ENCODE results near the gene BCL2L13. TPM values are rescaled to one million over a fixed set of nuclear protein-coding genes. Genes with fewer than 3 reads are reported as not detected.

BCL2L13 gene
- total RNA-seq, 1 experiment from 2014 or later, result 26.0 TPM

GRCh38 chr22:17769716-17770082 is 131.1 kb downstream of the BCL2L13 start:
- H3K27ac Mint-ChIP-seq, result peak overlapping the region in 1 of 3 experiments; percentile 76; a peak in 2 of 7 replicates
- WGBS (ENCODE audit: extremely low coverage, insufficient read length, low lambda C conversion rate), result no CpG with 5 or more reads among the region's 9 CpGs
- H2AK5ac ChIP-seq (ENCODE audit: insufficient read length, low read length), result no peak overlapping the region
- H3K79me2 ChIP-seq (ENCODE audit: insufficient read depth, low read length), result peaks cover 2% of the 10 kb centered on the region; the same call in 1 of the 2 replicates
- no peak overlapping the region for H2BK20ac ChIP-seq (ENCODE audit: low read depth, low read length, poor library complexity, severe bottlenecking)
- no peak overlapping the region for H2BK5ac ChIP-seq (ENCODE audit: insufficient read length, low read length)
- H4K91ac ChIP-seq (ENCODE audit: insufficient read length, low read depth, low read length), result no peak overlapping the region
- H4K8ac ChIP-seq (replicated peaks; ENCODE audit: insufficient read length, low read depth, low read length), result no peak overlapping the region
- H3K36me3 Mint-ChIP-seq (ENCODE audit: insufficient read depth in 1 of 3, low read depth in 3 of 3), result peaks cover 0 to 4% (median 1%) of the 10 kb centered on the region in 3 experiments; a peak in 2 of 7 replicates
- no peak overlapping the region for H3K4me2 ChIP-seq (ENCODE audit: insufficient read depth, insufficient read length, low read length)
- no peak overlapping the region for H3K4me3 Mint-ChIP-seq
- H4K20me1 ChIP-seq (ENCODE audit: control insufficient read depth, insufficient read depth, insufficient read length), result no peaks in the 10 kb centered on the region
- no peaks in the 10 kb centered on the region for H3K79me1 ChIP-seq (ENCODE audit: insufficient read depth, low read depth, low read length, poor library complexity, severe bottlenecking)
- no peaks in the 10 kb centered on the region for H3K27me3 ChIP-seq (ENCODE audit: insufficient read depth, low read length)
- peaks cover 16% of the 10 kb centered on the region in 2 experiments for H3K4me1 Mint-ChIP-seq
- H3K56ac ChIP-seq (ENCODE audit: insufficient read length, low read depth, low read length), result no peak overlapping the region
- H2BK15ac ChIP-seq (ENCODE audit: low read depth, low read length), result no peak overlapping the region
- no peak overlapping the region for H3K14ac ChIP-seq (ENCODE audit: insufficient read depth, low read length)
- H3K23me2 ChIP-seq (ENCODE audit: insufficient read length, low read depth, low read length, poor library complexity, severe bottlenecking), result peaks cover 11% of the 10 kb centered on the region
- no peaks in the 10 kb centered on the region for H3K9me3 ChIP-seq (ENCODE audit: control insufficient read depth, low read depth, low read length)
- no peak overlapping the region for H2AFZ ChIP-seq (ENCODE audit: low read length)
- no peak overlapping the region for H3K18ac ChIP-seq (ENCODE audit: insufficient read length, low read depth, low read length)
- no peak overlapping the region for H4K5ac ChIP-seq (ENCODE audit: insufficient read length, low read depth, low read length)
- no peak overlapping the region for H2BK12ac ChIP-seq (ENCODE audit: insufficient read length, low read depth, low read length)
- no peaks in the 10 kb centered on the region for H3K9me3 Mint-ChIP-seq
- H3K4ac ChIP-seq (ENCODE audit: low read depth, low read length), result no peak overlapping the region
- H3K27ac ChIP-seq (ENCODE audit: insufficient read length, low read depth, low read length), result no peak overlapping the region
- no peak overlapping the region for H3T11ph ChIP-seq (ENCODE audit: low read length)
- no peak overlapping the region for H3K9ac ChIP-seq (ENCODE audit: extremely low read depth, insufficient read length, low read length)
- no peak for TF ChIP-seq CTCF (conservative IDR thresholded peaks at IDR 0.05)
- H3K4me1 ChIP-seq (ENCODE audit: insufficient read depth, low read length), result peaks cover 5% of the 10 kb centered on the region; the same call in 1 of the 2 replicates
- no peak overlapping the region for H2BK120ac ChIP-seq (ENCODE audit: low read depth, low read length, poor library complexity, severe bottlenecking)
- no peak for DNase-seq
- H3K23ac ChIP-seq (ENCODE audit: insufficient read length, low read depth, low read length), result no peak overlapping the region
- peaks cover 9% of the 10 kb centered on the region for H3K27me3 Mint-ChIP-seq (ENCODE audit: low read depth)
